HG02763 (cell line): Measurements from ENCODE around the gene SERPINA12.
A peak's percentile ranks its signal among the peaks of the same experiment; 100 is the strongest.
"Not testable (repeated sequence)": the region's sequence is repeated elsewhere in the genome, so short reads cannot be mapped to it uniquely, and the experiment has no call there.

Source experiments
- ATAC-seq: cut with Tn5 transposase; IDR thresholded peaks from one replicate; pipeline ENCODE4 v1.9.1; 2021; ENCODE audit warnings: mild to moderate bottlenecking, moderate library complexity; ENCODE audit not compliant: unreplicated experiment

Gene SERPINA12

GRCh38 chr14:94494085-94494484, 15.2 kb downstream of the SERPINA12 start:
- no peak for ATAC-seq

DNA sequence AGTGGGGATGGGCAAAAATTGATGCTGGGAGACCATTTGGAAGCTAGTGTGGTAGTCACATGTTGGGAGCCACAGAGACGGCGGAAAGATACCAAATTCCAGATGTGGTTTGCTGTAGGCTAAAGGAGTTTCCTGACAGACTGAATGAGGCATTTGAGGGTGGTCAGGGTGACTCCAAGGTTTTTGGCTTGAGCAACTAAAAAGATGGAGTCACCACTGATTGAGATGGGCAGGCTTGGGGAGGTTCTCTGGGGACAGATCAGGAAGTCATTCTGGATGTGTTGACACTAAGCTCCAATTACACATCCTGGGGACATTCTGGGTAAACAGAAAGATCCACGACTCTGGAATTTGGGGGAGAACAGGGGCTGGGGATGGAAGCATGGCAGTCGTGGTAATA, 17.8 kb downstream of the SERPINA12 start:
- no peak for ATAC-seq

DNA sequence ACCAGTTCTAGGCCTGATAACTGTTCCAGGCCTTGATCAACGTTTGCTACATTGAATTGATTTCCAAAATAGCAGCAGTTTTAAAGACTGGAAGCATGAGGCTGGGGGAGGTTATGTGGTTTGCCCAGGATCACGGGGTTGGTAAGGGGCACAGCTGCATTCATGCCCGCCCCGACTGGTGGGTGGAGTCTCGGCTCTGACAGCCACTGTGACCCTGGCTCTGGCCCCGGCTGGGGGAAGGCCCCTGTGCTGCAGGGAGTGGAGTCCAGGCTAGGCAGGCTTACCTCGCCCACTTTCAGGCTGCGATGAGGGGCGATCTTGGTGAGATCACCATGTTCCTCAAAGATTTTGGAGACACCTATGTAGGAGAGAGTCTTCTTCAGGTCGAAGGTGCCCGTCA, 19.9 kb downstream of the SERPINA12 start:
- ATAC-seq, result no peak

- no peak for ATAC-seq
Observed at GRCh38 chr14:94486883-94487282, 22.4 kb downstream of the SERPINA12 start.

DNA sequence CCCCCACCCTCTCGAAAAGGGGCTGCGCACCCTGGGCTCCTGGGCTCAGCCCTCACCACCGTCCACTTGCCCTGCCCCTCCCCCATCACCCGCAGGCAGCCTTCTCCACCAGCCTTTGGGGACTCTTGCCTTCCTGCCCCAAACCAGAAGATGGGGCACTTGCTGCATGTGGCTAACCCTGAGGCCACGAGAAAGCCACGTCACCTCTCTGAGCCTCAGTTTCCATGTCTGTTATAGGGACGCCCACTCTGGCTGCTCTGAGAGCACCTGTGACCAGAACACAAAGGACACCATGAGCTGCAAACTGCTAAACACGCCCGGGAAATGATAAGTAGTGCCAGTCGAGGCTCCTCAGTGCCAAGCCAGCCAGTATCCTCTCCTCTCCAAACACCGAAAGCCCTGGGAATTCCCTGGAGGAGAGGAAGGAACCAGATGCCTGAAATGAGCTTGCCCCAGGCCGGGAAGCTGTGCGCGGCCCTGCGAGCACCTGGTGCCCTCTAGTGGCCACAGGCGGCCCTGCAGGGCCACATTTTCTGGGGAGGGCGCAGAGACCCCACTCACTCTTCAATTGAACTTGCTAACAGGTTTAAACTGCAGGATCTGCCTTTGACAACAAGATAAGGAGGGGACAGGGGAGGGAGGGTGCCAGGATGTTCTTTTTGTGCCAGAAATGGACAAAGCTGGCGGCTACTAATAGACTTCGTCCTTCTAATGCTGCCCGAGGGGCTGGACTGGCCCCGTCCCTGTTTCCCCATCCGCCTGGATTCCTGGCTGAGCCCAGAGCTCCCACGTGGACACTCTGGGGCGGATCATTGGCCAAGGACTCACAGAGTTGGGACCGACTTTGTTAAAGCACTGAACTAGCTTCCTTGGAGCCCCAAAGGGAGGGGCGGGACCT, 23.1 kb downstream of the SERPINA12 start:
- ATAC-seq, result peak; percentile 43

GRCh38 chr14:94484481-94484880, 24.8 kb downstream of the SERPINA12 start:
- no peak for ATAC-seq

GRCh38 chr14:94483729-94484275, 25.5 kb downstream of the SERPINA12 start:
- ATAC-seq, result no peak

GRCh38 chr14:94483071-94483451, 26.2 kb downstream of the SERPINA12 start:
- ATAC-seq, result no peak

DNA sequence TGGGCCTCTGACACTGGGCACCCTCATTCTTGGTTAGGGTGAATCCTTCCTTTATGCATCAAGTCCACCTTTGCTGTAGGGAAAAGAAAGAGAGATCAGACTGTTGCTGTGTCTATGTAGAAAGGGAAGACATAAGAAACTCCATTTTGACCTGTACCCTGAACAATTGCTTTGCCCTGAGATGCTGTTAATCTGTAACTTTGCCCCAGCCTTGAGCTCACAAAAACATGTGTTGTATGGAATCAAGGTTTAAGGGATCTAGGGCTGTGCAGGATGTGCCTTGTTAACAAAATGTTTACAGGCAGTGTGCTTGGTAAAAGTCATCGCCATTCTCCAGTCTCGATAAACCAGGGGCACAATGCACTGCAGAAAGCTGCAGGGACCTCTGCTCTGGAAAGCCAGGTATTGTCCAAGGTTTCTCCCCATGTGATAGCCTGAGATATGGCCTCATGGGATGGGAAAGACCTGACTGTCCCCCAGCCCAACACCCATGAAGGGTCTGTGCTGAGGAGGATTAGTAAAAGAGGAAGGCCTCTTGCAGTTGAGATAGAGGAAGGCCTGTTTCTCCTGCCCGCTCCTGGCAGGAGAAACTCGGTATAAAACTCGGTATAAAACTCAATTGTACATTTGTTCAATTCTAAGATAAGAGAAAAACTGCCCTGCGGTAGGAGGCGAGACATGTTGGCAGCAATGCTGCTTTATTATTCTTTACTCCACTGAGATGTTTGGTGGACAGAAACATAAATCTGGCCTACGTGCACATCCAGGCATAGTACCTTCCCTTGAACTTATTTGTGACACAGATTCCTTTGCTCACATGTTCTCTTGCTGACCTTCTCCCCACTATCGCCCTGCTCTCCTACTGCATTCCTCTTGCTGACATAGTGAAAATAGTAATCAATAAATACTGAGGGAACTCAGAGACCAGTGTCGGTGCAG, 26.9 kb downstream of the SERPINA12 start:
- not testable (repeated sequence) for ATAC-seq

DNA sequence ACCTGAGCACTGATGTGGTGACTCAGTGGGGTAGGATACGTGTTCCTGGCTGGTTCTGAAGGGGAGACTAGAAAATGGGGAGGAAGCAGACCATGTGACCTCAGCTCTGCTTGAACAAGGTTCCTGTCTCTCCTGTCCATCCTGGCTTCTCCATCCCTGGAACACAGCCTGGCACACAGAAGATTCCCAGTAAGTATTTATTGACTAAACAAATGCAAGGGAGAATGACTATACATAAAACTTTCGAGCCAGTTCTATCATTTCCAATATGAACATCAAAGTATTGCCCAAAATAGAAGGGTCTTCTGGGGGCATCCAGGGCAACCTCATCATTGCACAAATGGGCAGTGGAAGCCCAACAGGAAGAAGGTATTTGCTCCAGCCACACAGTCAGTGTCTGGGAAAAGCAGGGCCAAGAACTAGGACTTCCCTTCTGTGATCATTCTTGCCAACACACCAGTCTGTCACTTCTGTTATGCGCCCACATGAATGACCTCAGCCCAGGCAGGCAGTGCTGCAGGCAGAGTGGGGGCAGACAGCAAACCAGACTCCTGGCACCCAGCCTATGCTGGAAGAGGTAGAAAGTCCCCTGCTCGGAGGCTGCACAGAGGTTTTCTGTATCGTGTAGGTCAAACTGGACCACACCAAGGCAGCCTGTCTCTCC, 27.7 kb downstream of the SERPINA12 start:
- peak; percentile 46 for ATAC-seq

GRCh38 chr14:94480809-94481208, 28.5 kb downstream of the SERPINA12 start:
- ATAC-seq, result no peak

DNA sequence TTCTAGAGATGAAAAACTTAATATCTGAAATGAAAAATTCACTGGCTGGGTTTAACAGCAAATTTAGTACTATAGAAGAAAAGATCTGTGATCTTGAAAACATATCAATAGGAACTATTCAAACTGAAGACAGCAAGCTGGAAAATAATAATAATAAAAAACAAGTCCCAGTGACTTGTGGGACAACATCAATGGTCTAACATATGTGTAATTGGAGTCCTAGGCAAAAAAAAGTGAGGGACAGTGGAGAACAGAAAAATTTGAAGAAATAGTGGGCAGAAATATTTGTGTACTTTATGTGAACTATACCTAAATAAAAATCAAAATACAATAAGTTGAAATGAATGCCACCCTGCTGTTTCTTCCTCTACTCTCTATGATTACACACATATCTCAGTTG, 30.8 kb downstream of the SERPINA12 start:
- ATAC-seq, result no peak

- no peak for ATAC-seq
Observed at GRCh38 chr14:94476023-94476422, 33.2 kb downstream of the SERPINA12 start, which contains the start of gene SERPINA9. Gene SERPINA9, minus strand, starts transcription at chr14:94476197. Its CDS starts 6,357 bp downstream, at chr14:94469840.

DNA sequence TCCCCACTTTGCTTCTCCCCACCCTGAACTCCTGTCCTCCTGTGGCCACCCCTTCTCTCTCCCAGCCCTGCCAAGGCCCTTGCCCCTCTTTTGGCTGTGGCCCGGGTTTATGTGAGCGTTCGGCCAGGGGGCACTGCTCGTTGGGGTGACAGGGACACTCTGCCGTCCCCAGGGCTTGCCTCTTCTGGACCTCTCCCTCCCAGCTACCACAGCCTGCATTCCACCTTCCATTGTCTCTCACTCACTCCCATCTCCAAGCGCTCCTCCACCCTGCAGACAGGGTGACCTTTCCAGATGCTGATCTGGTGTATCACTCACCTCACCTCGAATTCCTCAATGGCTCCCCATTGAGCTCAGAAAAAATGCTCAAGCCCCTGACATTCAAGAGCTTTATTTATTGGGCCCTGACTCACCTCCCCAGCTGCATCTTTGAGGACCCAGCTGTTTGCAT, 34.7 kb downstream of the SERPINA12 start:
- no peak for ATAC-seq

DNA sequence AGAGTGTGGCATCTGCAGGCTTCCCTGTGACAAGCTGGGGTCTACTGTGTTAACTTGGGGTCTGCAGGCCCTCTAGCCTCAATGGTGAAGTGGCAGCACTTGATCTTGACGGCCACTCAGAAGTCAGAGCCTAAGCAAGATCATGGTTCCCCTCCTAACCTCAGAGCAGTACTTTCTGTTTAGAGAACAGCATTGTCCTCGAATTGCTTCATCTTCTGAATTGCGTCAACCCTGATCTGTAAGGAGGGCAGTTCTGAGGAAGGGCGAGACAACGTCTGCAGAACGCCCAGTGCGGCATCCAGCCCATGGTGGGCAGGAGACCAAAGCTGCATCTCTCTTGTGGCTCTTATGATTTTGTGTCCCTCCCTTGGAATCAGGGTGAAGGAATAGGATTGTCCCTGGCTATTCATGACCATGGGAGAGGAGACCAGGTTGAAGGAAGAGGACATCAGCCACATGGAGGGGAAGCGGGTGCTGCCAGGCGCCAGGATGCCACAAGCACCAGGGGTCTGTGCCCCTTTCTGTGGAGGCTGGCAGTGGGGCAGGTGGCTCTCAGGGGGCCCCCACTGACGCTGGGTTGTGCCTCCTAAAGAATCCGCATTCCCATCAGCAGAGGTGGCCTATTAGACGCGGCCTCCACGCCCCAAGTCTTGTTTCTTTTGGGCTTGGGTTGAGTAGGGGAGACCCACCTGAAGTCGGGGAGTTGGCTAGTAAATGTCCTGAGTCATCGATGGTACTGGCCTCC, 35.4 kb downstream of the SERPINA12 start:
- ATAC-seq, result no peak

GRCh38 chr14:94472842-94473241, 36.4 kb downstream of the SERPINA12 start:
- ATAC-seq, result no peak

DNA sequence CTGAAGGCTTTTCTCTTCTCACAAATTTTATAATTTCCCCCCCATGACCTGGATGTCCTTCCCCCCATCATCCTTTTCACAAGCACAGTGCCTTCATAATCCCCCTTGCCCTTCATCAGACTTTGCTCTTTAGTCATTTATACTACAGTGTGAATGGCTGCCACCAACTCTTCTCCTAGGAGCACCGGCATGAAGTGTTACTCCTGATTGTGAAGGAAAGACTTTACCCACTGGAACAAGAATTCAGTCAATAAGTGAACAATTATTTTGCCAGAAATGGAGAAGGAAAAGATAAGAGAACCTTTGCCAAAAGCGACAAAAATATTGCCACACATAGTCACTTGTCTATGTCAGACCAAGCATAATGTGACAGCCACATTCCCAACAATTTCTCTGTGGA, 38.2 kb downstream of the SERPINA12 start:
- no peak for ATAC-seq

GRCh38 chr14:94470311-94470710, 39.0 kb downstream of the SERPINA12 start:
- no peak for ATAC-seq

GRCh38 chr14:94469261-94469660, 40.0 kb downstream of the SERPINA12 start:
- ATAC-seq, result no peak
